CD4-positive, alpha-beta T cell treated with Interleukin-2 at 100 ng/mL for 4 hours (primary cell): ENCODE measurements around the gene ZFP14.

Experiments used
- DNase-seq: peaks from one replicate; pipeline ENCODE4 v3.0.0-alpha.2; 2020; ENCODE audit warnings: low spot score

ZFP14 gene

GRCh38 chr19:36378625-36379509 lies at the start of gene ZFP14:
Gene ZFP14 (minus strand): TSS chr19:36379201. CDS start chr19:36367892, 11,309 bp downstream.
- peak; percentile 96 for DNase-seq

DNA sequence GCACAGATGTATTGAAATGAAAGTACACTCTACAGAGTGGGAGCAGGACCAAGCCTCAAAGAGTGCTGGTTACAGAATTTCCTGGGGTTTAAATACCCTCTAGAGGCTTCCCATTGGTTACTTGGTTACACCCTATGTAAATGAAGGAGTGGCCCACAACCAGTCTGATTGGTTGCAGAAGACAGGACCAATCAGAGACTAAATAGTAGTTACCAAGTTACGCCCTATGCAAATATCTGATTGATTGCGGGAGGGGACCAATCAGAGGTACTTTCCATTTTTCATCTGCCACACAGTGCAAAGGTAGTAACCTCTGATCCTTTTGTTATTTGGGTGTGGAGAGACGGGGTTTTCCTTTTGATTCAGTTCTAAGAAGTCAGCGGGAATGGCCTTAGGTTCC lies 44.9 kb upstream of the ZFP14 start:
- no peak for DNase-seq

DNA sequence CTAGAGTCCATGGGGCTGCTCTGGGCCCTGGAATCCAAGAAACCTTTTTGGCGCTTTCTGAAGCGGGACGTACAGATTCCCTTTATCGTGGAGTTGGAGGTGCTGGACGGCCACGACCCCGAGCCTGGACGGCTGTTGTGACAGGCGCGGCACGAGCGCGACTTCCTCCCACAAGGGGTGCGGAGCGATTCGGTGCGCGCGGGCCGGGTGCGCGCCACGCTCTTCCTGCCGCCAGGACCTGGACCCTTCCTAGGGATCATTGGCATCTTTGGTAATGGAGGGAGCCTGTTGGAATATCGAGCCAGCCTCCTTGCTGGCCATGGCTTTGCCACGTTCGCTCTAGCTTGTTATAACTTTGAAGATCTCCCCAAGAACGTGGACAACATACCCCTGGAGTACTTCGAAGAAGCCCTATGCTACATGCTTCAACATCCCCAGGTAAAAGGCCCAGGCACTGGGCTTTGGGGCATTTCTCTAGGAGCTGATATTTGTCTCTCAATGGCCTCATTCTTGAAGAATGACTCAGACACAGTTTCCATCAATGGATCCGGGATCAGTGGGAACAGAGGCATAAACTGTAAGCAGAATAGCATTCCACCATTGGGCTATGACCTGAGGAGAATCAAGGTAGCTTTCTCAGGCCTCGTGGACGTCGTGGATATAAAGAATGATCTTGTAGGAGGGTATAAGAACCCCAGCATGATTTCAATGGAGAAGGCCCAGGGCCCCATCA lies 42.9 kb upstream of the ZFP14 start:
- DNase-seq: no peak

DNA sequence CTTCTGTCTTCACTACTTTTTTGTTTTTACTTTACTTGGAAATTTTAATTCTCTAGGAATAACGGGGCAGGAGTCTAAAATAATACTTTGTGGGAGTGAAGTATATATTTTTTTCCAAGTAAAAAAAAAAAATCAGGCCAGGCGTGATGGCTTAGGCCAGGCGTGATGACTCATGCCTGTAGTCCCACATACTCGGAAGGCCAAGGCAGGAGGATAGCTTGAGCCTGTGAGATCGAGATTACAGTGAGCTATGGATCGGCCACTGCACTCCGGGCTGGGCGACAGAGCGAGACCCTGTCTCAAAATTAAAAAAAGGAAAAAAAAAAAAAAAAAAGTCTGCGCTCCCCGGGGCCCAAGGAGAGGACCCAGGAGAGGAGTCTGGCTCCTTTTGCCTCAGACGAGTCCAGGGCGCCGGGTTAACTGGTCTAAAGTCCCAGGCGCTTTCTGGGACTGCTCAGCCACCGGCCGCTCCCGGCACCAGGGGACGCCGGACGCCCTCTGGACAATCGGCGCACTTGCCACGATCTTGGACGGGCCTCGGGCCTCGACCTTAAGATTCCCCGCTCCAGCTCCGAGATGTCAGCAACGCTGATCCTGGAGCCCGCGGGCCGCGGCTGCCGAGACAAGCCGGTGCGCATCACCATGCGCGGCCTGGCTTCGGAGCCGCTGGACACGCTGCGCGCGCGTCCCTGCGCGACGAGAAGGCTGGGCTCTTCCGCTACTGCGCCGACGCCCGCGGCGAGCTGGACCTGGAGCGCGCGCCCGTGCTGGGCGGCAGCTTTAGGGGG lies 42.2 kb upstream of the ZFP14 start:
- no peak for DNase-seq

DNA sequence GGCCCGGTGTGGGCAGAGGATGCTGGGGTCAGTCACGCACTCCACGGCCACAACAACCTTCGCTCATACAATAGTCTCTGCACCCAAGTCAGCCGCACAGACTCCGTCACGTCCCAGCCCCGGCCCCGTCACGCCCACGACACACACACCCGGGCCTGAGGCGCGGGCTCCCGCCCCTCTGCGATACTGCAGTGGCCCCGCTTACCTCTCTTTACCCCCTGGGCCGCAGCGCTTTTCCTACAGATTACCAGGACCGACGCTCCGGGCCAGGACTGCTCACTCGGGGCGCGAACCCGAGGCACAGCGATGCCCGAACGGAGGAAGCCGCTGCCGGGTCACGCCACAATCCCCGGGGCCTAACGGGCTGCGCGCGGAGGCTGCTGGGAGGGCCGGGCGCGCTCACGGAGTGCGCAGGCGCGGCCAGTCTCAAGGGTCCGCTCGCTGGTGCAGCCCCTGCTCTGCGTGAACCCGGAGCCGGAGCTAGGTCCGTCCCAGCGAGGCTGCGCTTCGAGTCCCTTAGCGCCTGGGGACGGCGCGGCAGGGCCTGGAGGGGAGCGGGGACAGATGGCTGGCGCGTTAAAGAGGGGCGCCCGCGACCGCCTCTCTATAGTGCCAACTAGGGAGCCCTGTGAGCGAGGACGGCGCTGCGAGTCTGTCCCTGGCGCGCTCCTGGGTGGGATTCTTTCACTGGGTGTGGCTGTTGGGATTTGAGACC lies 39.4 kb upstream of the ZFP14 start, which contains the start of gene ZFP82:
Gene ZFP82 (minus strand): TSS at position 358 of the 715 bp plus-strand sequence. CDS start 8,855 bp downstream, outside the sequence.
- DNase-seq: peak; percentile 76

DNA sequence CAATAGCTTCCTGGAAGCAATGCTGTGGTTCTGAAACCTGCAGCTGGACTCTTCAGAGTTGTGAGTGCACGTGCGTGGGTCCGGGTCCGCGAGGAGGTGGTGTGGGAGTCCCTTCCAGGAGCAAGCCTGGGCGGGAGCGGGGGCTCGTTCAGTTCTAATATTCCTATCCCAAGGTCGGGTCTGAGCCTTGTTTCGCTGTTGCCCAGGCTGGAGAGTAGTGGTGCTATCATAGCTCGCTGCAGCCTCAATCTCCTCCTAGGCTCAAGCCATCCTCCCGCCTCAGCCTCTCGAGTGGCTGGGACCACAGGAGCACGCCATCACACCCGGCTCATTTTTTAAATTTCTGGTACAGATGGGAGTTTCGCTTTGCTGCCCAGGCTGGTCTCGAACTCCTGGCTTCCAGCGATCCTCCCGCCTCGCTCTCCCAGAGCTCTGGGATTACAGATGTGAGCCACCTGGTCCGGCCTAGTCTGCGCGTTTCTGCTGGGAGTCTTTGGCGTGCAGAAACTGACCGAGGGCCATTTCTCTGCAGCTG lies 38.8 kb upstream of the ZFP14 start:
- no peak for DNase-seq

DNA sequence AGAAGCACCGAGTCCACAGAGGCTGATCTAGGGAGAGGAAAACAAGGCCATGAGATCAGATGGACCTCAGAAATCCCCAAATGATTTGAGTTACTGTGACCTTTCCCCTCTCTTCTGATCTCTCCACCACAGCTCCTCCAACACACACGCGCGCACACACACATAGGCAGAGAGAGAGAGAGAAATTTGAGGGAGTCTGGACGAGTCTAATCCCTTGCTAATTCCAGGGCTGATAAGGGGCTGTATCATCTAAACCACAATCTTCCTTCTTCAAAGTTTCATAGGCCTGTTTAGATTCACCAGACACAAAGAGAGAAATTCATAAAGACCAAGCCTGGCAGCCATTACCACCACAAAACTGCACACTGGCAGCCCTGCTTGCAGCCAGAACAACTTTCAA lies 30.8 kb upstream of the ZFP14 start:
- DNase-seq: no peak

- no peak for DNase-seq
Measured at GRCh38 chr19:36408101-36408500, 29.1 kb upstream of the ZFP14 start.

DNA sequence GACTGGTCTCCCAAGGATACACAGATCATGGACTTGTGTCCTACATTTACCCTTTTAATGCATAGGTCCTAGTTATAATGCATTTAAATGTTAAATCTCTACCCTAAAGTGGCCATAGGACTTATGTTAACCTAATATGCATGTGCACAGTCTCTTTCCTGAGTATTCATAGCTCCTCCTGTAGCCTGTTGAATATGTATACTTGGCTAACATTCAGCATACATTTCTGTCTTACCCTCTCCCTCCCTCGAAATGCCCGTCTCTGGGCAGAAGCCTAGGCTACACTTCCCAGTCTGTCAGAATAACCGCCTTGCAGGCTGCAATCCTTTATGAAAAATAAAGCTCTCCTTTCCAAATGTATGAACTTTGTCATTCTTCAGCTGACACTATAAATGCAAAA lies 25.5 kb upstream of the ZFP14 start:
- DNase-seq: no peak

DNA sequence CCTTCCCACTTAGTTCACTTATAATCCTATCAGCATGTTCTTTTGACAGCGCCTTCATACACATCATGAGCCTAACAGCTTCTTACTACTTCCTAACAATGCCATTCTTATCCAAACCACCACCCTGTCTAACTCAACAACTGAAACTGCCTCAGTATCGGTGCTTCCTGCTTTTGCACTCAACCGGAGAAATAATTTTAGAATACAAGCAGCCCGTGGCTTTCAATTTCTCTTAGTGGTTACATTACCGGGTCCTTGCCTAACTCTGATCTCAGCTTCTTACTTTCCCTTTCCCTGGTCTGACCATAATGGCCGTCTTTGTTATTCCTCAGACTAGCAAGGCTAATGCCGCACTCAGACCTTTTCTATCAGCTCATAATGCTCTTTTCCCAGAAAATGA lies 22.5 kb upstream of the ZFP14 start:
- DNase-seq: no peak

GRCh38 chr19:36398571-36398970 lies 19.6 kb upstream of the ZFP14 start:
- no peak for DNase-seq

GRCh38 chr19:36392916-36393673 lies 14.1 kb upstream of the ZFP14 start:
- DNase-seq: no peak

DNA sequence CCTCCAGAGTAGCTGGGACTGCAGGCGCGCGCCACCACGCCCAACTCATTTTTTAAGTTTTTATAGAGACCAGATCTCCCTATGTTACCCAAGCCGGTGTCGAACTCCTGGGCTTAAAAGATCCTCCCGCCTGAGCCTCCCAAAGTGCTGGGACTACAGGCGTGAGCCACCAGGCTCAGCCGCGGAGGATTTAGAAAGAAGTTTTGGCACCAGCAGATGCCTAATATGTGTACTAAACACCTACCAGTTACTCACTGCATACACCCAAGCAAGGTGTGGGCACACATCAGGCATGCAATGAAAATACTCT lies 464 bp upstream of the ZFP14 start:
- DNase-seq: no peak

DNA sequence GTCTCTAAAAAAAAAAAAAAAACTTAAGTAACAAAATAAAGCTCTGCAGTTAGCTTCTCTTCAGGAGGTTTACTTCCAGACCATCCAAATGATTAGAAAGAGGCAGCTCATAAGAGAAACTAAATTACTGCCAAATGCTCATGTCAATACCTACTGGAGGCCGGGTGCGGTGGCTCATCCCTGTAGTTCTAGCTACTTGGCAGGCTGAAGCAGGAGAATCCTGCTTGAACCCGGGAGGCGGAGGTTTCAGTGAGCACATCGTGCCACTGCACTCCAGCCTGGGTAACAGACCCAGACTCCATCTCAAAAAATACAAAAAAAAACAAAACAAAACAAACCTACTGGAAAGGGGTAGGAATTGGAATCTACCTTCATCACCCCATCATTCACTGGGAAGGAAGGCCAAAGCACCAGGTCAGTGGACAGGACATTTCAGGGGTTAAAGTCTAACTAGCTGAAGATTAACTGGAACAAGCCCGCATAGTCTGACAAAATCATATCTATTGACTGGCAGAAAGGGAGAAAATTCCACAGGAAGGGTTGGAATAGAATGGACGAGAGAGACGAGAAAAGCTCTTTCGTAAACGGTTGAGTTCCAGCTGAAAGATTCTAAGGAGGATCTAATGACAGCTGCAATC lies 1.3 kb downstream of the ZFP14 start:
- no peak for DNase-seq

GRCh38 chr19:36373638-36374156 lies 5.3 kb downstream of the ZFP14 start:
- no peak for DNase-seq

GRCh38 chr19:36371886-36372285 lies 7.1 kb downstream of the ZFP14 start:
- DNase-seq: no peak

GRCh38 chr19:36363845-36364244 lies 15.2 kb downstream of the ZFP14 start:
- DNase-seq: no peak

GRCh38 chr19:36340786-36341372 lies 38.1 kb downstream of the ZFP14 start:
- no peak for DNase-seq

DNA sequence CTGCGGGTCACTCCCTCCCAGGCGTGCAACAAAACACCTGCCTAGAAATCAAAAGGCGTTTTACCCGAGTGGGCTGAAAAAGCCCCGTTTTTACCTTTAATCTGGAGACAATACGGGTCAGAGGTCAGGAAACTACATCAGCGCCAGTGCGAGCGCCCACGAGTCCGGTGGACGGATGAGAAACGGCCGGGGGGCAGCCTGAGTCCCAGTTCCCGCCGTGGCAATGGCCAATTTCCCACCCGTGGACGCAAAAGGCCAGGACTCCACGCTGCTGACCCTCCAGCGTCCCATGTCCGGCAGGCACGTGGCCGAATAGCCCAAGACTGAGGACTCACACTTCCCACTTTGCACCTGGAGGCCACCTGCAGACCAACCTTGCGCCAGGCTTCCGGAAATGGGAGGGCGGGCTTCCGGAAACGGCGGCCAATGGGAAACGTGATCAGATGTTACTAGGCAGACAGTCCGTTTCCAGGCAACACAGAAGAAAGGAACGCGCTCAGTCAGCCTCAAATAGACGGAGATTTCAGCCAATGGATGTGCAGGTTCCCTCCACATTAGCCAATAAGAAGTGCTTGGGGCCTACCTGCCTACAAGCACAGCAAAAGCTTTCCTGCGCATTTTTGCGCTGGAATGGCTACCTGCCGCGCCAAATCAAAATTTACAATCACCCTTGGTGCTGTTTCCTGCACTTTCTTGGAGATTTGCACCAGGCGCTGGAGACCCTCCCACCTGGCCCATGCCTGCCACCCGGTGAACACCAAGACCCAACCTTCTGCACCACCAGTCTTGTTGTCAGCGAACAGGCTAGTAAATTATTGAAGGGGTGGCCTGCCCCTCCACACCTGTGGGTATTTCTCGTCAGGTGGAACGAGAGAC lies 47.4 kb downstream of the ZFP14 start:
- peak; percentile 76 for DNase-seq
